GM18505 (cell line): ENCODE results near the gene RBM46.

Source experiments
- ATAC-seq: cut with Tn5 transposase; IDR thresholded peaks from one replicate; pipeline ENCODE4 v1.9.1; 2021; ENCODE audit not compliant: unreplicated experiment
- POLR2A ChIP-seq: IDR thresholded peaks from 4 replicates; pipeline ENCODE4 v1.6.1; 2011; ENCODE audit warnings: borderline replicate concordance; ENCODE audit not compliant: insufficient read depth, insufficient read length; ENCODE audit errors: extremely low read depth

RBM46 gene, protein sequence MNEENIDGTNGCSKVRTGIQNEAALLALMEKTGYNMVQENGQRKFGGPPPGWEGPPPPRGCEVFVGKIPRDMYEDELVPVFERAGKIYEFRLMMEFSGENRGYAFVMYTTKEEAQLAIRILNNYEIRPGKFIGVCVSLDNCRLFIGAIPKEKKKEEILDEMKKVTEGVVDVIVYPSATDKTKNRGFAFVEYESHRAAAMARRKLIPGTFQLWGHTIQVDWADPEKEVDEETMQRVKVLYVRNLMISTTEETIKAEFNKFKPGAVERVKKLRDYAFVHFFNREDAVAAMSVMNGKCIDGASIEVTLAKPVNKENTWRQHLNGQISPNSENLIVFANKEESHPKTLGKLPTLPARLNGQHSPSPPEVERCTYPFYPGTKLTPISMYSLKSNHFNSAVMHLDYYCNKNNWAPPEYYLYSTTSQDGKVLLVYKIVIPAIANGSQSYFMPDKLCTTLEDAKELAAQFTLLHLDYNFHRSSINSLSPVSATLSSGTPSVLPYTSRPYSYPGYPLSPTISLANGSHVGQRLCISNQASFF

DNA sequence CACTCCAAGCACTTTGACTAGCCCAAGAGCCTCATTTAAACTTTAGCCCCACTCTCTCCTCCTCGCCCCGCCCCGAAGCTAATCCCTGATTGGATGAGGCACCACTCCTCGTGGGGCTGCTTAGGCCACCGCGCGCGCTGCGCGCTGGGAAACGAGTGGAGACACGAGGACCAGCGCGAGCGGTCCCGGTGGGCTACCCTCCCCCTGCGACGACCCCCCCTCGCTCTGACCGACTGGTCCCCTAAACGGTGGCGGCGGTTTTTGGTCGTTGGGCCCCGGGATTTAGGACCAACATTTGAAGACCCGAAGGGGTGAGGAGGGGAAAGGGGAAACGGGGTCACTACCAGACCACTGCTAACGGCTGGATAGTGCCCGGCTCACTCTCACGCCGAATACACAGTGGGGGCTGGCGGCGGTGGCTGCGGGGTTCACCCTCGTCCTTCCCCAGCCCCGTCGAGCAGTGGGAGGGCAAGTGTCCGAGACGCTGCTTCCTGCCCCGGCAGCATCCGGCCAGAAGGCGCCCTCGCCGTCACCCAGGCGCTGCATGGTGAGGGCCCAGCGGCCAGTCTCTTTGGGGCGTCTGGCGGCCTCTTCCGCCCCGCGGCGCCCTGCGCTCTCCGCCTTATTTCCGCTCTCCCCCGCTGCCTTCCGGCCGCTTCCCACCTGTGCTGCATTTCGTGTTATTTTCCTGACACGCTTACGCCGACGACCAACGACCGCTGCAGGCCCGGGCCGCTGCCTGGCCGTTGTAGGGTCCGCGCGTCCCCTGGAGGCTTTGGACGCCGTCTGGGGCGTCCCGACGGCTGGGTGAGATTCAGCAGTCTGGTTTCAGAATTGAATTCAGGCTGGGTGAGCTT, at the start of gene RBM46:
TSS of gene RBM46 (plus strand) at position 147 of the 857 bp plus-strand sequence. CDS start 15,481 bp downstream, outside the sequence.
- no peak for TF ChIP-seq POLR2A
- ATAC-seq, result no peak

- ATAC-seq, result no peak
These were observed 49.3 kb upstream of the RBM46 start for GRCh38 chr4:154731756-154732155.

DNA sequence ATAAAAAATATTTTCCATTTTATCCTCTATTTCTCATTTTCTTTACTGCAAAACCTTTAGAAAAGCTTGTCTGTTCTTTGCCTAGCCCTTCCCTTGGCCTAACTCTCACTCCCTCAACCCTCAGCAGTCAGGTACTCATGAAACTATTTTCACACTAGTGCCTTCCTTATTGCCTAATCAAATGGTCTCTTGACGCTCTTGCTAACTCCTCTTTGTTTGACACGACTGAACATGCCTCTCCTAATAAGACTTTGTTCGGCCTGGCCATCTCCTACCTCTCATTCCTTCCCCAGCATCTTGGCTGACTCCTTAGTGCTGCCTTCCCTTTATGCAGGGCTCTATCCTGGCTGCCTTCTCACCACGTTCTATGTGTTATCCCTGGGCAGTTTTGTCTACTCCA, 48.4 kb upstream of the RBM46 start:
- TF ChIP-seq POLR2A, result no peak
- no peak for ATAC-seq

More at GRCh38 chr4:154731756-154732155, 49.3 kb upstream of the RBM46 start:
- no peak for TF ChIP-seq POLR2A

DNA sequence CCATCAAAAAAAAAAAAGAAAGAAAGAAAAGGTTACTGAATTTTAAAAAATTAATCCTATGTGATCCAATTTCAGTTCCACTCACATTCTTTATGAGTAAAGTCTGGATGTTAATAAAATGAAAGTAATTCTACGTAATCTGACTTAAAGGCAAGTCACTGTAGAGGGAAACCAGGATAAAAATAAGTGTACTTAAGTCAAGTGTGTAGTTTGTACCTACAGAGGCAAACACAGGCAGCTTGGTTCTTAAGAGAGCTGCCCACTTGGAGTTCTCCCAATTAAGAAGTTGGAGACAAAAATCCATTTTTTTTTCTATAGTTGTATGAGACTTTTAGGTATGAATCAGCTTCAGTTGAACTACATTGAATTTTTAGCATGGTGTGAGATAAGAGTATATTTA, 44.3 kb upstream of the RBM46 start:
- no peak for ATAC-seq
- TF ChIP-seq POLR2A, result no peak

DNA sequence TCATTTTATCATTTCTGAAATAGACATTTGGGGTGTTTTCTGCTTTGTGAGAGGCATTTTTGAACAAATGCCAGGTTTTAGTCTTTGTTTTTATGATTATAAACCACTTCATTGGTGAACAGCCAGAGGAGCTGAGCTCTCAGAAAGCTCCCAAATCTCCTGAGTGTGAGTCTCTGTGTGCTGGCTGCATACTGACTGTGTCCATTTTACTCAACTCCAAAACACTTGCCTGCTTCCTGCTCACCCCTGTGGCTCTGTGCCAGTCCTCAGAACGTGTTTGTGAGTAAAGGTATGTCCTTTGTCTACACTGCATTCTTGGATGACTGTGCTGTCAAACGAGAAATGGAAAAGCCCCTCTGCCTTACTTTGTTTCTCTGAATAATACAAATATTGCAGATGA, 42.6 kb upstream of the RBM46 start:
- ATAC-seq, result no peak
- TF ChIP-seq POLR2A, result no peak

DNA sequence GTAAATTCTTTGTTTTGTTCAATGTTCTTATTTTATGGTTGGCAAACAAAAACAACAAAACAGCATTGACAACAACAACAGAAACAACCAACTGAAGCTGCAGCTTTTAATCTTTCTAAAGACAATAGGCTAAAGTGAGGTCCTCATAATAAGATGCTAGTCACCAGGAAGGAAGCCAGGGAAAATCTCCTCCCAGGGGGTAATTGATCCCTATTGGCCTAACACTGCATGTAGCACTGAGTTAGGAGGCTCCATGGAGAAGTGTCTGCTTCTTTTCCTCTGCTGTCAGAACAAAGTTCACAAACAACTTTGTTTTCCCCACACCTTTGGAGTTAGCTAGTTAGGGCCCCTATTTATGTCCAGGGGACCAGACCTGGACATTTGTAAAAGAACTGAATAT, 42.0 kb upstream of the RBM46 start:
- no peak for TF ChIP-seq POLR2A
- ATAC-seq, result no peak

- TF ChIP-seq POLR2A, result no peak
- no peak for ATAC-seq
These were observed 40.6 kb upstream of the RBM46 start for GRCh38 chr4:154740462-154740861.

DNA sequence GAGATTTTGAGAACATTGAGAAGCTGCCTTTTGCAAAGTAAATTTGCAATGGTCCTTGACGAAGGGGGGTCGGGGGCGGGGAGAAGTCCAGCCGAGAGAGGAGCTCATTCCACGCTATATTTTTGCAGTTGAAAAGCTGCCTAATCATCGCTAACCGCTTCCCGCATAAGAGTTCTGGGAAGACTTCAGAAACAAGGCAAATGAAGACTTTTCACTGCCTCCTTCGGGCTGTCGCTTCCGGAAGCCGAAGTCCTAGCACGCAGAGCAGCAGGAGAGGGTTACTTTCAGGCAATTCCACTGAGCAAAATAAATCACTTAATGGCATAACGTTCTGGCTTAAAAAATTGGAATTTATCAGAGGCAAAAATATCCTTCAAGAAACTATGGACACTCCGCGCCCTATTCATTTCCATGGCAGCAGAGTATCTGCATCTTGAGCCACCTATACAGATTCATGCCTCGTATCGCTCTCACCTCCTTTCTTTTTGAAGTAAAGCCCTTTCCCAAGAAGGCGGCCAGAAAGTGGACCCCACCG, 39.9 kb upstream of the RBM46 start:
- no peak for TF ChIP-seq POLR2A
- ATAC-seq, result no peak

GRCh38 chr4:154741922-154742850, 38.9 kb upstream of the RBM46 start:
- no peak for TF ChIP-seq POLR2A
- ATAC-seq, result no peak

DNA sequence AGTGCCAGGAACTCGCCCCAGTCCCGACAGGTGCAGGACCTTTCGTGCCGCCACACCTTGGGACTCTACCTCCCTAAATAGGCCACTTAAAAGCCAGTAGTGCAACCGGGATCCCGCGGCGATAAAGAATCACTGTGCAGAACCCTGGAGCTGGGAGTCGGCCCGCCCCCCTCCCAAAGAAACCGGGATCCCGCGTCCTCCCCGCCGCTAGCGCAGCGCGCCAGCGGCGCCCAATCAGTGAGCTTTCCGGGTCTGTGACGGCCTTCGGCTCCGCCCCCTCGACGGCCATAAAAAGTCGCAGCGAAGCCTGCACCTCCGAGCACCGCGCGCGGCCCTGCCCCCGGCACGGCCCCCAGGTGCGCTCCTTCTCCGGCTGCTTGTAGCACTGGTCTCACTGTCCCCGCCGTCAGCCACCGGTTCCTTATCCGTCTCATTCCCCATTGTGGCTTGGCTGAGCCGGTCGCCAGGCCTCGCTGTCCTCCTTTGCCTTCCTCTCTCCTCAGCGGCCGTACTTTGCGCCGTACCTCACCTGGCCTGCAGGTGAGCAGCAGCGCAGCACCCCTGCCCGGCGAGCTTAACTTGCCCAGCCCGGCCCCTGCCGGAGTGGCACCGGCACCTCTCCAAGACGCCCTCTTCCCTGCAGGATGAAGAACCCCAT, 37.3 kb upstream of the RBM46 start, which contains the start of gene LRAT:
TSS of gene LRAT (plus strand) at position 318 of the 658 bp plus-strand sequence. CDS start at position 645, 327 bp downstream.
- no peak for ATAC-seq
- no peak for TF ChIP-seq POLR2A

DNA sequence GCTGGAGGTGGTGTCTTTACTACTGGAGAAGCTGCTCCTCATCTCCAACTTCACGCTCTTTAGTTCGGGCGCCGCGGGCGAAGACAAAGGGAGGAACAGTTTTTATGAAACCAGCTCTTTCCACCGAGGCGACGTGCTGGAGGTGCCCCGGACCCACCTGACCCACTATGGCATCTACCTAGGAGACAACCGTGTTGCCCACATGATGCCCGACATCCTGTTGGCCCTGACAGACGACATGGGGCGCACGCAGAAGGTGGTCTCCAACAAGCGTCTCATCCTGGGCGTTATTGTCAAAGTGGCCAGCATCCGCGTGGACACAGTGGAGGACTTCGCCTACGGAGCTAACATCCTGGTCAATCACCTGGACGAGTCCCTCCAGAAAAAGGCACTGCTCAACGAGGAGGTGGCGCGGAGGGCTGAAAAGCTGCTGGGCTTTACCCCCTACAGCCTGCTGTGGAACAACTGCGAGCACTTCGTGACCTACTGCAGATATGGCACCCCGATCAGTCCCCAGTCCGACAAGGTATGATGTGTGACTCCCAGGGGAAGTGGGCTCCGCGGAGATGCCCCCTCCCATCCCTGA, 36.6 kb upstream of the RBM46 start:
- no peak for TF ChIP-seq POLR2A
- ATAC-seq, result no peak

DNA sequence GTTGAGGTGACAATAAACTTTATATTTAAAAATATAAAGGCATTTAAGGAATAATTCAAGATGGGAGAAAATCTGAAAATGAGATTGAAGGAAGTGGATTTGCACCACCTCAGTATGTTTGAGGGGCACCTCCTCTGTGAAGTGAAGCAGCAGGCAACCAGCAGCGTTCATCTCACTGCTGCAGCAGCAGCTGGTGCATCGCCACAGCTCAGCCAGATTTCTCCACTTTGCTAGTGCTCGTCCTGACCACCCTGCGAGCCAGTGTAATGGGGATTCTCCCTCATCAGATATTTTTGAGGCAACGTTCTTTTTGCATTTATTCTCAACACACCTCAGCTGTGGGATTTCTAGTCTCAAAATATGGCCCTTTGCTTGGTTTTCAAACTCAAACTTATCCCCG, 23.4 kb upstream of the RBM46 start:
- no peak for ATAC-seq
- TF ChIP-seq POLR2A, result no peak

DNA sequence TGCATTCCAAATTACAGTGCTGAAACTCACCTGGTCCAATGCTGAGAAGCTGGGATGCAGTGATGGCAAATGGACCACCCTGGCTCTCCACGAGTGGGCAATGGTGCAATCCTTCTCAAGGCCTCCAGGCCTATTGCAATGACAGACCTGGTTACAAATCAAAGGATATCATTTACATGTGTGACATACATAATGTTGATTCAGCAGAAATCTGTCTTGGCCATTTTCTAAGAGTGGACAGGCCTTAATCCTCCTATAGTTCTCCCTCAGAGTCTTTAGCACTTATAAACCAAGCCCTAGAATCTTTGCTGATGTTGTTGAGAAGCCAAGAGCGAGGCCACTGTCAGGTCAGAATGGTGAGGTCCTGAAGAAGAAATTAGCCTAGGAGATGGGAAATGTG, 20.2 kb upstream of the RBM46 start:
- no peak for TF ChIP-seq POLR2A
- no peak for ATAC-seq
